ENCODE results near the gene TOPAZ1.

The TOPAZ1 gene

GRCh38 chr3:44236485-44236908, 5.2 kb upstream of the TOPAZ1 start:
- in situ Hi-C loops (cut with HindIII; ENCODE audit: low pct_ligation_motif_present, low sequenced_read_pairs) = no loop called here
- H3K36me3 ChIP-seq (replicated peaks) = no peaks in the 10 kb centered on the region
- no peaks in the 10 kb centered on the region for H3K27me3 ChIP-seq (replicated peaks)
- H3K4me3 ChIP-seq (ENCODE audit: low read depth, low read length) = no peak overlapping the region
- no peak overlapping the region for H3K27ac ChIP-seq
- no peak for DNase-seq
- no peak for TF ChIP-seq CTCF (IDR thresholded peaks at IDR 0.05; ENCODE audit: low read depth, low read length, missing control alignments)

GRCh38 chr3:44237161-44237560, 4.5 kb upstream of the TOPAZ1 start:
- H3K4me3 ChIP-seq (ENCODE audit: low read depth, low read length) = no peak overlapping the region
- H3K36me3 ChIP-seq (replicated peaks) = no peaks in the 10 kb centered on the region
- no peak for TF ChIP-seq CTCF (IDR thresholded peaks at IDR 0.05; ENCODE audit: low read depth, low read length, missing control alignments)
- H3K27me3 ChIP-seq (replicated peaks) = no peaks in the 10 kb centered on the region
- no peak for DNase-seq
- no peak overlapping the region for H3K27ac ChIP-seq
- in situ Hi-C loops (cut with HindIII; ENCODE audit: low pct_ligation_motif_present, low sequenced_read_pairs) = no loop called here

GRCh38 chr3:44237665-44238064, 4.0 kb upstream of the TOPAZ1 start:
- H3K27ac ChIP-seq = no peak overlapping the region
- no peak for TF ChIP-seq CTCF (IDR thresholded peaks at IDR 0.05; ENCODE audit: low read depth, low read length, missing control alignments)
- DNase-seq = no peak
- no peaks in the 10 kb centered on the region for H3K36me3 ChIP-seq (replicated peaks)
- in situ Hi-C loops (cut with HindIII; ENCODE audit: low pct_ligation_motif_present, low sequenced_read_pairs) = no loop called here
- no peak overlapping the region for H3K4me3 ChIP-seq (ENCODE audit: low read depth, low read length)
- H3K27me3 ChIP-seq (replicated peaks) = no peaks in the 10 kb centered on the region

- Histone ChIP-seq H3K4me3 (ENCODE audit: low read depth, low read length) (no peak overlapping the region), H3K27ac (no peak overlapping the region), H3K36me3 (replicated peaks) (no peaks in the 10 kb centered on the region), H3K27me3 (replicated peaks) (no peaks in the 10 kb centered on the region)
- TF ChIP-seq CTCF (IDR thresholded peaks at IDR 0.05; ENCODE audit: low read depth, low read length, missing control alignments) = no peak
- DNase-seq = no peak
- in situ Hi-C loops (cut with HindIII; ENCODE audit: low pct_ligation_motif_present, low sequenced_read_pairs) = no loop called here
Observed at GRCh38 chr3:44238889-44239288, 2.8 kb upstream of the TOPAZ1 start.

GRCh38 chr3:44240061-44240460, 1.6 kb upstream of the TOPAZ1 start:
- no peak for DNase-seq
- no peak overlapping the region for H3K4me3 ChIP-seq (ENCODE audit: low read depth, low read length)
- no peaks in the 10 kb centered on the region for H3K27me3 ChIP-seq (replicated peaks)
- no peak for TF ChIP-seq CTCF (IDR thresholded peaks at IDR 0.05; ENCODE audit: low read depth, low read length, missing control alignments)
- no peaks in the 10 kb centered on the region for H3K36me3 ChIP-seq (replicated peaks)
- H3K27ac ChIP-seq = no peak overlapping the region
- in situ Hi-C loops (cut with HindIII; ENCODE audit: low pct_ligation_motif_present, low sequenced_read_pairs) = no loop called here

GRCh38 chr3:44242721-44243120, 1.0 kb downstream of the TOPAZ1 start:
- in situ Hi-C loops (cut with HindIII; ENCODE audit: low pct_ligation_motif_present, low sequenced_read_pairs) = no loop called here
- H3K4me3 ChIP-seq (ENCODE audit: low read depth, low read length) = no peak overlapping the region
- H3K27me3 ChIP-seq (replicated peaks) = no peaks in the 10 kb centered on the region
- no peak for TF ChIP-seq CTCF (IDR thresholded peaks at IDR 0.05; ENCODE audit: low read depth, low read length, missing control alignments)
- DNase-seq = no peak
- no peak overlapping the region for H3K27ac ChIP-seq
- H3K36me3 ChIP-seq (replicated peaks) = no peaks in the 10 kb centered on the region
